GM12891 (cell line): Measurements from ENCODE around the gene ZBTB5.

Experiments
- POLR2A ChIP-seq: IDR thresholded peaks from 2 replicates; pipeline ENCODE4 v1.6.1; 2011; ENCODE audit warnings: low read depth, low read length, control low read depth
- POLR2AphosphoS5 ChIP-seq: IDR thresholded peaks from 2 replicates; pipeline ENCODE4 v1.6.1; 2011; ENCODE audit warnings: low read depth, low read length, control low read depth
- POU2F2 ChIP-seq: IDR thresholded peaks from 2 replicates; pipeline ENCODE4 v1.6.1; 2011; ENCODE audit warnings: low read depth, mild to moderate bottlenecking, control low read depth, low read length, moderate library complexity
- SPI1 ChIP-seq: IDR thresholded peaks from 2 replicates; pipeline ENCODE4 v1.6.1; 2011; ENCODE audit warnings: low read depth, low read length, control low read depth
- TAF1 ChIP-seq: IDR thresholded peaks from 2 replicates; pipeline ENCODE4 v1.6.1; 2011; ENCODE audit warnings: low read depth, low read length, control low read depth

GRCh38 chr9:37417252-37417803, 47.9 kb downstream of the ZBTB5 start:
- no peak for TF ChIP-seq POLR2A
- no peak for TF ChIP-seq POLR2AphosphoS5
- no peak for TF ChIP-seq TAF1
- TF ChIP-seq SPI1 = no peak
- no peak for TF ChIP-seq POU2F2
